Suprapubic skin (tissue), 4 donors: Measurements from ENCODE around the gene ERC2. TPM values are rescaled to one million over a fixed set of nuclear protein-coding genes. Genes with fewer than 3 reads are reported as not detected.

Experiments
- DNase-seq, 2 donors: peaks; one replicate each; pipeline ENCODE4 v3.0.0-alpha.2; 2019; ENCODE audit warnings: low spot score in 2 of 2
- H3K27ac ChIP-seq: fragments of 200-600 bp; sonication (generic); one replicate; pipeline ENCODE4 v1.5.1; 2019
- H3K27me3 ChIP-seq: fragments of 200-600 bp; sonication (generic); one replicate; pipeline ENCODE4 v1.5.1; 2019
- H3K36me3 ChIP-seq: fragments of 200-600 bp; sonication (generic); one replicate; pipeline ENCODE4 v1.5.1; 2019
- H3K4me1 ChIP-seq: fragments of 200-600 bp; sonication (generic); one replicate; pipeline ENCODE4 v1.5.1; 2019
- H3K4me3 ChIP-seq: fragments of 200-600 bp; sonication (generic); one replicate; pipeline ENCODE4 v1.5.1; 2019; ENCODE audit warnings: mild to moderate bottlenecking
- H3K9me3 ChIP-seq: fragments of 200-600 bp; sonication (generic); one replicate; pipeline ENCODE4 v1.5.1; 2019
- EP300 ChIP-seq: sonication (generic); formaldehyde crosslinking; IDR thresholded peaks from one replicate; pipeline ENCODE4 v1.6.1; 2017; ENCODE audit warnings: antibody characterized with exemption
- POLR2A ChIP-seq, 2 donors: fragments of 450-650 bp; IDR thresholded peaks; one replicate each; pipeline ENCODE4 v1.6.1; 2017; ENCODE audit warnings: antibody characterized with exemption in 2 of 2, mild to moderate bottlenecking in 2 of 2, moderate library complexity in 2 of 2
- POLR2AphosphoS5 ChIP-seq, 3 donors: sonication (generic); formaldehyde crosslinking; IDR thresholded peaks; one replicate each; pipeline ENCODE4 v1.6.1; 2017; ENCODE audit warnings: antibody characterized with exemption in 3 of 3
- WGBS: methylation state at CpG from one replicate; pipeline ENCODE4 v1.1.5; 2018; 5-methylcytosine and 5-hydroxymethylcytosine counted together
- total RNA-seq, 4 donors: library from RNA; depleted of rRNA; stranded (reverse); fragments of >200 nt; gene quantifications; one replicate each; pipeline ENCODE4 v1.1.0, GENCODE V29; 2016
- TF ChIP-seq, protein P1 (sequence below), 2 donors: fragments of 200-600 bp in 1 of 2; fragments of 450-650 bp in 1 of 2; sonication (generic) in 1 of 2; IDR thresholded peaks; one replicate each; pipeline ENCODE4 v1.5.1; 2016 to 2019; ENCODE audit warnings: antibody characterized with exemption in 2 of 2, mild to moderate bottlenecking in 1 of 2, moderate library complexity in 1 of 2

The ERC2 gene
- total RNA-seq, 4 donors from 2014 or later, result 0.21 TPM; not detected in 3

DNA sequence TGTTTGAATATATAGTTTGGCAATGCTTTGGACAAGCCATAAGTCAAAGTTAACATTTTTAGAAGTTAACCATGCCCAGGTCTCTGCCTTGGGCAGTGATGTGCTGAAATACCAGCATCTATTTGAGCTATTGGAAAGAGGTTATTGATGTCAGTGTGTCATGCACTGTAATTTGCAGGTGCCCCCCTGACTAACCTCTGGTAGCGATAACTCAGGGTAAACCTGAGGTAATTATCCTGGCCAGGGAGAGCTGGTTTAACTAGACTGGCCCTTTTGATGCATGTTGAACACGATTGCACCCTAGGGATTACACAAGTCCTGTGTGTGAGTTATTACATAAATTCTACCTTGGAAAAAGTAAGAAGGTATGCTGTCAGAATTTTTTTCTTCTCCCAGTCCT is 525.4 kb downstream of the ERC2 start:
- Histone ChIP-seq H3K27ac (no peak overlapping the region), H3K36me3 (no peaks in the 10 kb centered on the region), H3K27me3 (no peaks in the 10 kb centered on the region), H3K4me1 (no peaks in the 10 kb centered on the region), H3K9me3 (no peaks in the 10 kb centered on the region), H3K4me3 (no peak overlapping the region)
- 59% methylated on average over 2 of the region's 2 CpGs for WGBS
- no peak for DNase-seq
- TF ChIP-seq EP300 (no peak), POLR2AphosphoS5 (IDR thresholded peaks at IDR 0.05) (no peak), POLR2A (IDR thresholded peaks at IDR 0.05) (no peak)
- TF ChIP-seq, protein P1, sequence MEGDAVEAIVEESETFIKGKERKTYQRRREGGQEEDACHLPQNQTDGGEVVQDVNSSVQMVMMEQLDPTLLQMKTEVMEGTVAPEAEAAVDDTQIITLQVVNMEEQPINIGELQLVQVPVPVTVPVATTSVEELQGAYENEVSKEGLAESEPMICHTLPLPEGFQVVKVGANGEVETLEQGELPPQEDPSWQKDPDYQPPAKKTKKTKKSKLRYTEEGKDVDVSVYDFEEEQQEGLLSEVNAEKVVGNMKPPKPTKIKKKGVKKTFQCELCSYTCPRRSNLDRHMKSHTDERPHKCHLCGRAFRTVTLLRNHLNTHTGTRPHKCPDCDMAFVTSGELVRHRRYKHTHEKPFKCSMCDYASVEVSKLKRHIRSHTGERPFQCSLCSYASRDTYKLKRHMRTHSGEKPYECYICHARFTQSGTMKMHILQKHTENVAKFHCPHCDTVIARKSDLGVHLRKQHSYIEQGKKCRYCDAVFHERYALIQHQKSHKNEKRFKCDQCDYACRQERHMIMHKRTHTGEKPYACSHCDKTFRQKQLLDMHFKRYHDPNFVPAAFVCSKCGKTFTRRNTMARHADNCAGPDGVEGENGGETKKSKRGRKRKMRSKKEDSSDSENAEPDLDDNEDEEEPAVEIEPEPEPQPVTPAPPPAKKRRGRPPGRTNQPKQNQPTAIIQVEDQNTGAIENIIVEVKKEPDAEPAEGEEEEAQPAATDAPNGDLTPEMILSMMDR (IDR thresholded peaks at IDR 0.05), result no peak

DNA sequence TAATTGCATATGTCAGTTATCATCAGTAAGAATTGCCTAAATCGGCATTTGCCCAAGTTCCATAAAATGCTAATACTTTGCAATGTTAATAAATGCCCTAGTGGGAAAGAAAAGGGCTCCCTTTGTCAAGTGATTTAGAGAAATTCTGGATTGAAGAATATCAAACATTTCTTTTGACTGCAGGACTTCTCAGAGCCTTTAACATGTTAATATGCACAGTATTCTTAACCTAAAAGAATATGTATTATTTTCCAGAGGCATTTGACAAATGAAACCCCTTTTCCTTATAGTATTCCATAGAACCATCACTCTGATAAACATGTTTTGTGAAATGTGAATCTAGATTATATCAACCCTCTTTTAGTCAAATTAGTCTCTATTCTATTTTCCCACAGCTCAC is 529.0 kb downstream of the ERC2 start:
- no peak for DNase-seq
- Histone ChIP-seq H3K36me3 (no peaks in the 10 kb centered on the region), H3K4me1 (no peaks in the 10 kb centered on the region), H3K4me3 (no peak overlapping the region), H3K9me3 (no peaks in the 10 kb centered on the region), H3K27me3 (no peaks in the 10 kb centered on the region), H3K27ac (no peak overlapping the region)
- TF ChIP-seq, protein P1 (IDR thresholded peaks at IDR 0.05), result no peak
- TF ChIP-seq EP300 (no peak), POLR2AphosphoS5 (IDR thresholded peaks at IDR 0.05) (no peak), POLR2A (IDR thresholded peaks at IDR 0.05) (no peak)
- WGBS, result 92% methylated on average over 1 of the region's 1 CpG

DNA sequence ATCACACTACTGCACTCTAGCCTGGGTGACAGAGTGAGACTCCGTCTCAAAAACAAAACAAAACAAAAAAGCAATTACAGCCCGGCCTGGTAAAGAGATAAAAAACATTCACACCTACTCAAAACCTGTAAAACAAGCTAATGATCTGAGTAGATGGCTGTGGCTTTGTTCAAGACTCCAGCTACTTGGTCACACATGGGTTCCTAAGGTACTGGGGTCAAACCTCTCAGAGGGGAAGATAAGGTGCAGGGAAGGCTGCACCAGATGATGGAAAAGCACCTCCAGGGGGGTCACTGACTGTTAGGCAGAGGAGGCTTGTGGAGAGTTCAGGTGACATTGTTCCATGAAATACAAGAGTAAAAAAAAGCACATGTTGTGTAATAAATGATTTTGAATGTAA is 531.0 kb downstream of the ERC2 start:
- H3K27ac ChIP-seq, result no peak overlapping the region
- H3K4me3 ChIP-seq, result no peak overlapping the region
- no peak for DNase-seq
- no peaks in the 10 kb centered on the region for H3K27me3 ChIP-seq
- 63% methylated on average over 2 of the region's 2 CpGs for WGBS
- TF ChIP-seq POLR2A (IDR thresholded peaks at IDR 0.05) (no peak), POLR2AphosphoS5 (IDR thresholded peaks at IDR 0.05) (no peak)
- TF ChIP-seq, protein P1 (IDR thresholded peaks at IDR 0.05), result no peak
- H3K9me3 ChIP-seq, result no peaks in the 10 kb centered on the region
- H3K4me1 ChIP-seq, result no peaks in the 10 kb centered on the region
- H3K36me3 ChIP-seq, result no peaks in the 10 kb centered on the region

DNA sequence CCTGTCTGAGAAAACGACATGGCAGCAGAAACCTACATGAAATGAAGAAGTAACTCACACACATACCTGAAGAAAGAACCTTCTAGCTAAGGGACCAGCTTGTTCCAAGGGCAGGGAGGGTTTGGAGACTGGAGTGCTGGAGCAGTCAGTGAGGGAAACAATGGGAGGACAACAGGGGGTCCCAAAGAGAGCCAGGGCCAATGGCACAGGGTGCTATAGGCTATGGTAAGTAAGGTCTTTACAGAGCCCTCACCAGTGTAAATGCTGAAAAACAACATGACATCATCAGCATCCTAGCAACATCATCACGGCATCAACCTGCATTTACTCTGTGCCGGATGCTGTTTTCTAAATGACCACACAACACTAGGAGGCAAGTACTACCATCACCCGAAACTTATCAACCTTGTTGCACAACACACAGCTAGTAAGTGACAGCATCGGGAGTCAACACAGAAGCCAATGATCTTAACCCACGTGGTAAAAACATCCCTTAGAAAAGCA is 531.7 kb downstream of the ERC2 start:
- TF ChIP-seq POLR2A (IDR thresholded peaks at IDR 0.05) (no peak), EP300 (no peak)
- DNase-seq, result no peak
- WGBS, result 78% methylated on average over 5 of the region's 6 CpGs
- H3K9me3 ChIP-seq, result no peaks in the 10 kb centered on the region
- H3K36me3 ChIP-seq, result no peaks in the 10 kb centered on the region
- H3K27me3 ChIP-seq, result no peaks in the 10 kb centered on the region
- H3K27ac ChIP-seq, result no peak overlapping the region
- H3K4me3 ChIP-seq, result no peak overlapping the region
- no peaks in the 10 kb centered on the region for H3K4me1 ChIP-seq

DNA sequence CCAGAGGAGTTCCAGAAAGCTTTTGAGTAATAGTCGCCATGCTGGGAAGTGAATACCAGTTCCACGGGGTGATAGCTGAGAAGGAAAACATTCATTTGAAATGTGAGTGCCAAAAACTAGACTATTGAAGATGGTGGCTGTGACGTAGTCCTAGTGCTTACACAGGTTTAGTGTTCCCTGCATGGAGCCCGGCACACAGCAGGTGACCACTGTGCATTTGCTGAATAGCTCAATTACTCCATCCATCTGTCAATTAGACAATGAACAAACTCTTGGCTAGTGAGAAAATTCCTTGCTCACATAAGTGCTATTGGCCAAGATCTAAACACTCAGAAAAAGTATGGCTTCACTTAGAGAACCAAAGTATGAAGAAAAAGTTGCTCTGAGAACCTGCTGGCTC is 533.0 kb downstream of the ERC2 start:
- WGBS, result 85% methylated on average over 4 of the region's 4 CpGs
- TF ChIP-seq POLR2A (IDR thresholded peaks at IDR 0.05), result no peak
- TF ChIP-seq POLR2AphosphoS5 (IDR thresholded peaks at IDR 0.05), result no peak
- TF ChIP-seq, protein P1 (IDR thresholded peaks at IDR 0.05), result no peak
- TF ChIP-seq EP300, result no peak

DNA sequence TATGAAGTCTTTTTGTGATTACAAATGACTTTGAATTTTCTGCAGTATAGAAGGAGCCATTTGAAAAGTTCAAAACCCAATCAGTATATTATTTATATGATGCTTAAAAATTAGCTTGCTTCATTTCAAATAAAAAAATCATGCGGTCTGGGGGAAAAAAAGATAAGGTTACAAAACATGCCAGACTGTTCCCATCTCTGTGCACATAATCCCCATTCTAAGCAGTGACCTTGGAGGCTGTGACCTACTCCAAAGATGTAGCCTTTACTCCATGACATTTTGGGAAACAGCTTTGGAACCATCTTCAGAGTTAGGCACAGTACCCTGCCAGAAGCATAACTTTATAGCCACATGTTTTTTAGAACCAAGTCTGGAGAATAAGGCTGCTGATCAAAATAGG is 533.5 kb downstream of the ERC2 start:
- Histone ChIP-seq H3K36me3 (no peaks in the 10 kb centered on the region), H3K27me3 (no peaks in the 10 kb centered on the region), H3K27ac (no peak overlapping the region), H3K4me3 (no peak overlapping the region), H3K4me1 (no peaks in the 10 kb centered on the region), H3K9me3 (no peaks in the 10 kb centered on the region)
- no peak for DNase-seq
- WGBS, result 90% methylated on average over 1 of the region's 1 CpG
- no peak for TF ChIP-seq POLR2AphosphoS5 (IDR thresholded peaks at IDR 0.05)
- TF ChIP-seq, protein P1 (IDR thresholded peaks at IDR 0.05), result no peak
- TF ChIP-seq EP300, result no peak
- TF ChIP-seq POLR2A (IDR thresholded peaks at IDR 0.05), result no peak

More for the DNA sequence above, 533.0 kb downstream of the ERC2 start:
- Histone ChIP-seq H3K9me3 (no peaks in the 10 kb centered on the region), H3K4me1 (no peaks in the 10 kb centered on the region), H3K27me3 (no peaks in the 10 kb centered on the region), H3K4me3 (no peak overlapping the region), H3K27ac (no peak overlapping the region), H3K36me3 (no peaks in the 10 kb centered on the region)
- no peak for DNase-seq
